ENCODE results near the gene PRKCH. TPM values are rescaled to one million over a fixed set of nuclear protein-coding genes. Genes with fewer than 3 reads are reported as not detected.

Gene PRKCH
- 74.4 TPM for total RNA-seq
- long read RNA-seq, transcript PRKCH-201 (14 exons, 3,582 nt), result major isoform, 106 of 154 reads
- long read RNA-seq, partial matches to known transcripts, result 22 of 154 reads
- long read RNA-seq, other reads (novel, unspliced or antisense), result 24 of 154 reads

GRCh38 chr14:61321385-61322010 lies at the start of gene PRKCH:
Gene PRKCH (plus strand): TSS chr14:61321579. CDS start chr14:61322102, 523 bp downstream.
- DNase-seq (peak; percentile 94), ATAC-seq (peak; percentile 92)
- Histone ChIP-seq H3K27ac (peak within 1 kb of the TSS; percentile 88), H3K9me3 (no peaks in the 10 kb centered on the region), H3K27me3 (no peaks in the 10 kb centered on the region), H3K4me1 (peaks cover 4% of the 10 kb centered on the region), H3K36me3 (no peaks in the 10 kb centered on the region), H3K4me3 (peak within 1 kb of the TSS; percentile 73)
- TF ChIP-seq, protein P1, sequence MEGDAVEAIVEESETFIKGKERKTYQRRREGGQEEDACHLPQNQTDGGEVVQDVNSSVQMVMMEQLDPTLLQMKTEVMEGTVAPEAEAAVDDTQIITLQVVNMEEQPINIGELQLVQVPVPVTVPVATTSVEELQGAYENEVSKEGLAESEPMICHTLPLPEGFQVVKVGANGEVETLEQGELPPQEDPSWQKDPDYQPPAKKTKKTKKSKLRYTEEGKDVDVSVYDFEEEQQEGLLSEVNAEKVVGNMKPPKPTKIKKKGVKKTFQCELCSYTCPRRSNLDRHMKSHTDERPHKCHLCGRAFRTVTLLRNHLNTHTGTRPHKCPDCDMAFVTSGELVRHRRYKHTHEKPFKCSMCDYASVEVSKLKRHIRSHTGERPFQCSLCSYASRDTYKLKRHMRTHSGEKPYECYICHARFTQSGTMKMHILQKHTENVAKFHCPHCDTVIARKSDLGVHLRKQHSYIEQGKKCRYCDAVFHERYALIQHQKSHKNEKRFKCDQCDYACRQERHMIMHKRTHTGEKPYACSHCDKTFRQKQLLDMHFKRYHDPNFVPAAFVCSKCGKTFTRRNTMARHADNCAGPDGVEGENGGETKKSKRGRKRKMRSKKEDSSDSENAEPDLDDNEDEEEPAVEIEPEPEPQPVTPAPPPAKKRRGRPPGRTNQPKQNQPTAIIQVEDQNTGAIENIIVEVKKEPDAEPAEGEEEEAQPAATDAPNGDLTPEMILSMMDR (IDR thresholded peaks at IDR 0.05), result no peak
- intact Hi-C loops (cut with DNase I), result no loop called here

- H3K9me3 ChIP-seq, result no peaks in the 10 kb centered on the region
- no peaks in the 10 kb centered on the region for H3K36me3 ChIP-seq
- ATAC-seq, result no peak
- no peak for DNase-seq
- TF ChIP-seq, protein P1 (IDR thresholded peaks at IDR 0.05), result no peak
- no peak overlapping the region for H3K4me3 ChIP-seq
- H3K27ac ChIP-seq, result no peak overlapping the region
- intact Hi-C loops (cut with DNase I), result no loop called here
- H3K27me3 ChIP-seq, result no peaks in the 10 kb centered on the region
- no peaks in the 10 kb centered on the region for H3K4me1 ChIP-seq
These were observed 44.1 kb upstream of the PRKCH start for GRCh38 chr14:61277232-61277631.

- ATAC-seq (no peak), DNase-seq (no peak)
- Histone ChIP-seq H3K4me3 (peak overlapping the region; percentile 2), H3K27me3 (no peaks in the 10 kb centered on the region), H3K27ac (no peak overlapping the region), H3K36me3 (no peaks in the 10 kb centered on the region), H3K4me1 (no peaks in the 10 kb centered on the region), H3K9me3 (no peaks in the 10 kb centered on the region)
- intact Hi-C loops (cut with DNase I), result no loop called here
- TF ChIP-seq, protein P1 (IDR thresholded peaks at IDR 0.05), result no peak
These were observed 43.6 kb upstream of the PRKCH start for GRCh38 chr14:61277784-61278183.

- H3K4me3 ChIP-seq, result peak overlapping the region; percentile 66
- no peaks in the 10 kb centered on the region for H3K9me3 ChIP-seq
- no peaks in the 10 kb centered on the region for H3K36me3 ChIP-seq
- intact Hi-C loops (cut with DNase I), result no loop called here
- no peak overlapping the region for H3K27ac ChIP-seq
- TF ChIP-seq, protein P1 (IDR thresholded peaks at IDR 0.05), result no peak
- ATAC-seq (no peak), DNase-seq (no peak)
- H3K4me1 ChIP-seq, result no peaks in the 10 kb centered on the region
- H3K27me3 ChIP-seq, result no peaks in the 10 kb centered on the region
These were observed 42.3 kb upstream of the PRKCH start for GRCh38 chr14:61279082-61279481.

GRCh38 chr14:61280092-61280525 lies 41.3 kb upstream of the PRKCH start:
- Histone ChIP-seq H3K27me3 (no peaks in the 10 kb centered on the region), H3K9me3 (no peaks in the 10 kb centered on the region), H3K36me3 (no peaks in the 10 kb centered on the region), H3K27ac (peak overlapping the region; percentile 97), H3K4me1 (no peaks in the 10 kb centered on the region), H3K4me3 (peak overlapping the region; percentile 66)
- TF ChIP-seq, protein P1 (IDR thresholded peaks at IDR 0.05), result no peak
- DNase-seq, result peak; percentile 71
- no peak for ATAC-seq
- intact Hi-C loops (cut with DNase I), result no loop called here
